NCI-H1048 (cell line): Measurements from ENCODE around the gene COX6A2.
"Not testable (repeated sequence)": the region's sequence is repeated elsewhere in the genome, so short reads cannot be mapped to it uniquely, and the experiment has no call there.

Source experiments
- DNase-seq: peaks from one replicate; lab custom pipeline; 2025; lab: John Stamatoyannopoulos, UW

The COX6A2 gene

GRCh38 chr16:31461921-31462804, 34.0 kb upstream of the COX6A2 start:
- no peak for DNase-seq

- DNase-seq = no peak
These were observed 33.2 kb upstream of the COX6A2 start for GRCh38 chr16:31461201-31461920.

- no peak for DNase-seq
These were observed 32.4 kb upstream of the COX6A2 start for GRCh38 chr16:31460582-31461002.

- peak; percentile 99 for DNase-seq
These were observed 31.8 kb upstream of the COX6A2 start for GRCh38 chr16:31459687-31460581.

GRCh38 chr16:31458844-31459686, 30.9 kb upstream of the COX6A2 start, which contains the start of gene ARMC5:
TSS of gene ARMC5 (plus strand) at chr16:31459501. CDS start at chr16:31459525, 24 bp downstream.
- peak; percentile 85 for DNase-seq

GRCh38 chr16:31458073-31458843, 30.1 kb upstream of the COX6A2 start:
- DNase-seq = no peak

GRCh38 chr16:31456988-31457360, 28.8 kb upstream of the COX6A2 start:
- DNase-seq = no peak

- no peak for DNase-seq
These were observed 27.6 kb upstream of the COX6A2 start for GRCh38 chr16:31455601-31456314.

- no peak for DNase-seq
These were observed 25.4 kb upstream of the COX6A2 start for GRCh38 chr16:31453255-31454204.

- DNase-seq = no peak
These were observed 24.5 kb upstream of the COX6A2 start for GRCh38 chr16:31452631-31453106.

GRCh38 chr16:31451681-31452351, 23.7 kb upstream of the COX6A2 start:
- DNase-seq = no peak

- DNase-seq = no peak
These were observed 23.0 kb upstream of the COX6A2 start for GRCh38 chr16:31451201-31451600.

- not testable (repeated sequence) for DNase-seq
These were observed 17.8 kb upstream of the COX6A2 start for GRCh38 chr16:31445931-31446330.

GRCh38 chr16:31441956-31442355, 13.8 kb upstream of the COX6A2 start:
- no peak for DNase-seq

- DNase-seq = no peak
These were observed 12.5 kb upstream of the COX6A2 start for GRCh38 chr16:31440516-31441184.

GRCh38 chr16:31439519-31439918, 11.4 kb upstream of the COX6A2 start:
- no peak for DNase-seq

GRCh38 chr16:31439023-31439422, 10.9 kb upstream of the COX6A2 start:
- not testable (repeated sequence) for DNase-seq
